Astrocyte (in vitro differentiated cells and primary cell): ENCODE measurements around the gene CDKAL1. TPM values are rescaled to one million over a fixed set of nuclear protein-coding genes. Genes with fewer than 3 reads are reported as not detected.

ENCODE experiments used
- DNase-seq: peaks from one replicate; pipeline ENCODE4 v3.0.0-alpha.2; 2010; ENCODE audit warnings: low read depth
- FAIRE-seq: peaks from 2 replicates; lab custom pipeline; 2011; peaks lifted over from hg19 to GRCh38; lab: Jason Lieb, UNC
- H2AFZ ChIP-seq: 2 replicates; pipeline ENCODE4 v1.6.0; 2012; ENCODE audit warnings: low read depth, low read length, inconsistent platforms
- H3K27ac ChIP-seq: 2 replicates; pipeline ENCODE4 v1.5.1; 2011; ENCODE audit warnings: low read depth, low read length, inconsistent platforms
- H3K27me3 ChIP-seq: 2 replicates; pipeline ENCODE4 v1.6.0; 2011; ENCODE audit warnings: low read length, inconsistent platforms; ENCODE audit not compliant: insufficient read depth
- H3K36me3 ChIP-seq: 2 replicates; pipeline ENCODE4 v1.5.1; 2011; ENCODE audit warnings: low read length, inconsistent platforms; ENCODE audit not compliant: insufficient read depth
- H3K4me1 ChIP-seq: 2 replicates; pipeline ENCODE4 v1.5.1; 2011; ENCODE audit warnings: low read length, inconsistent platforms; ENCODE audit not compliant: insufficient read depth
- H3K4me2 ChIP-seq: 2 replicates; pipeline ENCODE4 v1.6.0; 2012; ENCODE audit warnings: low read length, inconsistent platforms
- H3K4me3 ChIP-seq: 2 replicates; pipeline ENCODE4 v1.5.1; 2011; ENCODE audit warnings: low read depth, mild to moderate bottlenecking, low read length, inconsistent platforms; ENCODE audit not compliant: insufficient read depth
- H3K79me2 ChIP-seq: 2 replicates; pipeline ENCODE4 v1.6.0; 2012; ENCODE audit warnings: mild to moderate bottlenecking, low read length, inconsistent platforms; ENCODE audit not compliant: insufficient read depth
- H3K9ac ChIP-seq: 2 replicates; pipeline ENCODE4 v1.6.0; 2012; ENCODE audit warnings: mild to moderate bottlenecking, low read length, inconsistent platforms
- H3K9me3 ChIP-seq: 2 replicates; pipeline ENCODE4 v1.5.1; 2012; ENCODE audit warnings: low read depth, mild to moderate bottlenecking, low read length, inconsistent platforms; ENCODE audit not compliant: insufficient read depth
- H4K20me1 ChIP-seq: 2 replicates; pipeline ENCODE4 v1.6.0; 2012; ENCODE audit warnings: low read length, inconsistent platforms; ENCODE audit not compliant: insufficient read depth
- H3K27ac Mint-ChIP-seq: one replicate; pipeline ENCODE4 v1.8.0; 2021; ENCODE audit warnings: mild to moderate bottlenecking, mixed read lengths; ENCODE audit not compliant: unreplicated experiment
- H3K27me3 Mint-ChIP-seq: one replicate; pipeline ENCODE4 v1.8.0; 2021; ENCODE audit warnings: low read depth, mixed read lengths; ENCODE audit not compliant: unreplicated experiment
- H3K36me3 Mint-ChIP-seq: one replicate; pipeline ENCODE4 v1.8.0; 2021; ENCODE audit warnings: low read depth, mixed read lengths; ENCODE audit not compliant: unreplicated experiment
- H3K4me1 Mint-ChIP-seq: one replicate; pipeline ENCODE4 v1.8.0; 2021; ENCODE audit warnings: low read depth, mixed read lengths; ENCODE audit not compliant: unreplicated experiment
- H3K4me3 Mint-ChIP-seq: one replicate; pipeline ENCODE4 v1.8.0; 2021; ENCODE audit warnings: mild to moderate bottlenecking, moderate library complexity, mixed read lengths; ENCODE audit not compliant: unreplicated experiment
- H3K9me3 Mint-ChIP-seq: one replicate; pipeline ENCODE4 v1.8.0; 2021; ENCODE audit warnings: mild to moderate bottlenecking, mixed read lengths; ENCODE audit not compliant: unreplicated experiment
- EZH2 ChIP-seq: IDR thresholded peaks from 2 replicates; pipeline ENCODE4 v1.6.1; 2012; ENCODE audit warnings: mild to moderate bottlenecking, low read length, inconsistent platforms; ENCODE audit not compliant: insufficient read depth
- total RNA-seq: library from RNA; stranded (reverse); gene quantifications from 2 replicates; pipeline ENCODE4 v1.2.1, GENCODE V29; 2021
- TF ChIP-seq, protein P1 (sequence below): IDR thresholded peaks from 2 replicates; pipeline ENCODE4 v1.5.1; 2011; ENCODE audit warnings: low read depth, mild to moderate bottlenecking, inconsistent platforms, low read length, moderate library complexity; ENCODE audit not compliant: insufficient read depth

Gene CDKAL1
- total RNA-seq, 1 donor from 2014 or later: 13.7 TPM

DNA sequence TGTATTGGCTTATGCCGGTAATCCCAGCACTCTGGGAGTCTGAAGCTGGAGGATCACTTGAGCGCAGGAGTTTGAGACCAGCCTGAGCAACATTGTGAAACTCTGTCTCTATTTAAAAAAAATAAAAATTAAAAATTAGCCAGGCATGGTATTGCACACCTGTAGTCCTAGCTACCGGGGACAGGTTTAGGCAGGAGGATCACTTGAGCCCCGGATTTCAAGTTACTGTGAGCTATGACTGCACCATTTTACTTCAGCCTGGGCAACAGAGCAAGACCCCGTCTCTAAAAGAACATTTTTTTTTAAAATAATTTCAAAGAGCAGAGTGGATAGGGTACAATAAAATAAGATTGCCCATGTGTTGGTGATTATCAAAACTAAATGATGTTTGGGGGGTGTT, 576.4 kb downstream of the CDKAL1 start:
- no peaks in the 10 kb centered on the region for H3K27me3 ChIP-seq
- H3K79me2 ChIP-seq: no peaks in the 10 kb centered on the region
- Mint-ChIP-seq H3K4me1 (peaks cover 26% of the 10 kb centered on the region), H3K4me3 (no peak overlapping the region), H3K36me3 (no peaks in the 10 kb centered on the region), H3K9me3 (no peaks in the 10 kb centered on the region), H3K27me3 (no peaks in the 10 kb centered on the region), H3K27ac (no peak overlapping the region)
- no peak overlapping the region for H3K27ac ChIP-seq
- H3K9ac ChIP-seq: no peak overlapping the region
- no peak overlapping the region for H3K4me3 ChIP-seq
- H3K4me2 ChIP-seq: no peak overlapping the region
- no peak for DNase-seq
- no peaks in the 10 kb centered on the region for H3K36me3 ChIP-seq
- H3K9me3 ChIP-seq: no peaks in the 10 kb centered on the region
- H3K4me1 ChIP-seq: peaks cover 21% of the 10 kb centered on the region
- H2AFZ ChIP-seq: no peak overlapping the region
- no peak for TF ChIP-seq EZH2
- TF ChIP-seq, protein P1, sequence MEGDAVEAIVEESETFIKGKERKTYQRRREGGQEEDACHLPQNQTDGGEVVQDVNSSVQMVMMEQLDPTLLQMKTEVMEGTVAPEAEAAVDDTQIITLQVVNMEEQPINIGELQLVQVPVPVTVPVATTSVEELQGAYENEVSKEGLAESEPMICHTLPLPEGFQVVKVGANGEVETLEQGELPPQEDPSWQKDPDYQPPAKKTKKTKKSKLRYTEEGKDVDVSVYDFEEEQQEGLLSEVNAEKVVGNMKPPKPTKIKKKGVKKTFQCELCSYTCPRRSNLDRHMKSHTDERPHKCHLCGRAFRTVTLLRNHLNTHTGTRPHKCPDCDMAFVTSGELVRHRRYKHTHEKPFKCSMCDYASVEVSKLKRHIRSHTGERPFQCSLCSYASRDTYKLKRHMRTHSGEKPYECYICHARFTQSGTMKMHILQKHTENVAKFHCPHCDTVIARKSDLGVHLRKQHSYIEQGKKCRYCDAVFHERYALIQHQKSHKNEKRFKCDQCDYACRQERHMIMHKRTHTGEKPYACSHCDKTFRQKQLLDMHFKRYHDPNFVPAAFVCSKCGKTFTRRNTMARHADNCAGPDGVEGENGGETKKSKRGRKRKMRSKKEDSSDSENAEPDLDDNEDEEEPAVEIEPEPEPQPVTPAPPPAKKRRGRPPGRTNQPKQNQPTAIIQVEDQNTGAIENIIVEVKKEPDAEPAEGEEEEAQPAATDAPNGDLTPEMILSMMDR: no peak
- no peak for FAIRE-seq
- no peaks in the 10 kb centered on the region for H4K20me1 ChIP-seq

- no peak for TF ChIP-seq EZH2
- TF ChIP-seq, protein P1: no peak
- no peak overlapping the region for H3K4me3 ChIP-seq
- no peak overlapping the region for H2AFZ ChIP-seq
- no peaks in the 10 kb centered on the region for H3K36me3 ChIP-seq
- H3K9me3 ChIP-seq: no peaks in the 10 kb centered on the region
- DNase-seq: peak; percentile 22
- H3K4me1 Mint-ChIP-seq: peaks cover 26% of the 10 kb centered on the region
- H3K4me2 ChIP-seq: peak overlapping the region; percentile 6
- peaks cover 21% of the 10 kb centered on the region for H3K4me1 ChIP-seq
- H3K36me3 Mint-ChIP-seq: no peaks in the 10 kb centered on the region
- no peaks in the 10 kb centered on the region for H3K79me2 ChIP-seq
- no peak for FAIRE-seq
- H3K27me3 ChIP-seq: no peaks in the 10 kb centered on the region
- H4K20me1 ChIP-seq: no peaks in the 10 kb centered on the region
- no peak overlapping the region for H3K9ac ChIP-seq
- H3K27me3 Mint-ChIP-seq: no peaks in the 10 kb centered on the region
- peak overlapping the region; percentile 47 for H3K27ac Mint-ChIP-seq
- H3K27ac ChIP-seq: no peak overlapping the region
- no peak overlapping the region for H3K4me3 Mint-ChIP-seq
- H3K9me3 Mint-ChIP-seq: no peaks in the 10 kb centered on the region
Measured at GRCh38 chr6:21111093-21111725, 577.0 kb downstream of the CDKAL1 start.

DNA sequence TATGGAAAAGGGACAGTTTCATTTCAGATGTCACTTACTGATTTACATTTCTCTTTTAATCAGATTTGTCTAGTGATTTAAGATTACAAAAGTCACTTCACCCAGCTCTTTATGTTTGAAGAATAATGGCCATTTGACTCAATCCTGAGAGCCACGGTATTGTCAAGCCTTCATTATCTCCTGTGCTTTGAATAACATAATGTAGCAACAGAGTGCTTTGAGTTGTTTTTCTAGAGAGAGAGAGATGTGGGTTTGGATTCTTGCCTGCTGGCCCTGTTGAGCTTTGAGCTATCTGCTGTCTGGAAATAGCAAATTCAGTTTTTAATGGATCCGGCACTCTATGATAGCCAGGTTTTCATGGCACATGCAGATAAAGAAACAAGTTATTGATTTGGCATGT, 580.9 kb downstream of the CDKAL1 start:
- Histone ChIP-seq H3K4me1 (peaks cover 10% of the 10 kb centered on the region), H3K27me3 (no peaks in the 10 kb centered on the region), H2AFZ (no peak overlapping the region), H3K4me2 (peak overlapping the region; percentile 0), H3K36me3 (no peaks in the 10 kb centered on the region), H4K20me1 (no peaks in the 10 kb centered on the region), H3K79me2 (no peaks in the 10 kb centered on the region), H3K27ac (no peak overlapping the region), H3K4me3 (no peak overlapping the region), H3K9me3 (no peaks in the 10 kb centered on the region), H3K9ac (no peak overlapping the region)
- Mint-ChIP-seq H3K27me3 (no peaks in the 10 kb centered on the region), H3K4me3 (no peak overlapping the region), H3K27ac (no peak overlapping the region), H3K4me1 (peaks cover 15% of the 10 kb centered on the region), H3K9me3 (no peaks in the 10 kb centered on the region), H3K36me3 (no peaks in the 10 kb centered on the region)
- TF ChIP-seq, protein P1: no peak
- no peak for TF ChIP-seq EZH2
- FAIRE-seq (no peak), DNase-seq (peak; percentile 74)
